Fibroblast of lung (primary cell): ENCODE data around the gene CST9. TPM values are rescaled to one million over a fixed set of nuclear protein-coding genes. Genes with fewer than 3 reads are reported as not detected.
"Not testable (repeated sequence)": the region's sequence is repeated elsewhere in the genome, so short reads cannot be mapped to it uniquely, and the experiment has no call there.

Experiments used
- DNase-seq, 2 donors: peaks; one replicate each; pipeline versions ENCODE4 v3.0.0 to v3.0.0-alpha.2; 2010; ENCODE audit warnings: low read depth in 2 of 2
- H2AFZ ChIP-seq: 2 replicates; pipeline ENCODE4 v1.5.1; 2012; ENCODE audit warnings: low read length, control low read depth, inconsistent platforms
- H3K27ac ChIP-seq: 2 replicates; pipeline ENCODE4 v1.5.1; 2011; ENCODE audit warnings: low read length, control low read depth; ENCODE audit not compliant: insufficient read depth
- H3K27me3 ChIP-seq: 2 replicates; pipeline ENCODE4 v1.5.1; 2011; ENCODE audit warnings: mild to moderate bottlenecking, low read length; ENCODE audit not compliant: control insufficient read depth, insufficient read depth
- H3K36me3 ChIP-seq: 2 replicates; pipeline ENCODE4 v1.5.1; 2011; ENCODE audit warnings: low read length; ENCODE audit not compliant: control insufficient read depth, insufficient read depth
- H3K4me1 ChIP-seq: 2 replicates; pipeline ENCODE4 v1.5.1; 2011; ENCODE audit warnings: low read length; ENCODE audit not compliant: control insufficient read depth, insufficient read depth; ENCODE audit errors: extremely low read depth
- H3K4me2 ChIP-seq: 2 replicates; pipeline ENCODE4 v1.5.1; 2011; ENCODE audit warnings: low read length, control low read depth; ENCODE audit not compliant: insufficient read depth; ENCODE audit errors: extremely low read depth
- H3K4me3 ChIP-seq, 4 experiments: fragments of 200-600 bp in 1 of 4; sonication (generic) in 1 of 4; replicated peaks in 1 of 4; 2 replicates each; pipeline ENCODE4 v1.5.1; 2011 to 2016; ENCODE audit warnings: low read length in 4 of 4, low read depth in 3 of 4, mild to moderate bottlenecking in 3 of 4, control low read depth in 2 of 4, inconsistent platforms in 1 of 4, mixed read lengths in 1 of 4; ENCODE audit not compliant: insufficient read depth in 1 of 4; ENCODE audit errors: control extremely low read depth in 1 of 4
- H3K79me2 ChIP-seq: 2 replicates; pipeline ENCODE4 v1.5.1; 2012; ENCODE audit warnings: mild to moderate bottlenecking, low read length, inconsistent platforms; ENCODE audit not compliant: control insufficient read depth, insufficient read depth
- H3K9ac ChIP-seq: 2 replicates; pipeline ENCODE4 v1.5.1; 2011; ENCODE audit warnings: mild to moderate bottlenecking, low read length, control low read depth; ENCODE audit not compliant: insufficient read depth
- H3K9me3 ChIP-seq: 2 replicates; pipeline ENCODE4 v1.5.1; 2012; ENCODE audit warnings: low read depth, low read length; ENCODE audit not compliant: control insufficient read depth, insufficient read depth
- H4K20me1 ChIP-seq: 2 replicates; pipeline ENCODE4 v1.5.1; 2011; ENCODE audit warnings: low read length; ENCODE audit not compliant: control insufficient read depth, insufficient read depth; ENCODE audit errors: extremely low read depth
- EZH2 ChIP-seq: IDR thresholded peaks from 2 replicates; pipeline ENCODE4 v1.5.1; 2012; ENCODE audit warnings: low read length, control low read depth, mild to moderate bottlenecking; ENCODE audit errors: missing control alignments
- polyA plus RNA-seq, 2 donors: library from polyadenylated mRNA; depleted of rRNA in 1 of 2; stranded (reverse) in 1 of 2; unstranded in 1 of 2; fragments of >200 nt; gene quantifications; 2 replicates each; pipeline ENCODE4 v1.2.1, GENCODE V29; 2011 to 2012; ENCODE audit warnings: missing spikeins in 1 of 2
- total RNA-seq: library from RNA; depleted of rRNA; stranded (reverse); fragments of >200 nt; gene quantifications from 2 replicates; pipeline ENCODE4 v1.2.1, GENCODE V29; 2014
- TF ChIP-seq, protein P1 (sequence below), 2 donors: IDR thresholded peaks in 1 of 2; conservative IDR thresholded peaks in 1 of 2; 1 replicate in 1 of 2; 2 replicates in 1 of 2; pipeline ENCODE4 v1.5.1; 2011 to 2012; ENCODE audit warnings: low read length in 2 of 2, control low read depth in 1 of 2, inconsistent platforms in 1 of 2, low read depth in 1 of 2, mild to moderate bottlenecking in 1 of 2

The CST9 gene
- total and polyA plus RNA-seq, 2 donors (not counting 1 experiment from before 2014, with no cell fraction given): not detected

DNA sequence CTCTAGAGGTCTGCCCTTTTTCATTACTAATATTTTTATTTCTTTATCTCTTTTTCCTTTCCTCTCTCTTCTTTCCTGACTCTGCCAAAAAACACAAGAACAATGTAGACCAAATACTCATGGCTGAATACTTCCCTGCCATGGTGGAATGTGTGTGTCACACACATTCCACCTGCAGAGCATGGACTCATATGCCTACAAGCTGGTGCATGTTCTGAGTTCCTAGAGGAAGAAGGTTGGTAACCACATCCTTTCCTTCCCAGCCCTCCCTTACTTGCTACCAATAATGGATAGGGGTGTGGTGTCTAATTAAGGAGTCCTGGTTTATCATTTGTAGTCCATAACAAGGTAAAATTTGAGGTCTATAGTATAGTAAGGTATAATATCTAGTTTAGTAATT lies 22.2 kb downstream of the CST9 start:
- no peak for TF ChIP-seq EZH2
- TF ChIP-seq, protein P1, sequence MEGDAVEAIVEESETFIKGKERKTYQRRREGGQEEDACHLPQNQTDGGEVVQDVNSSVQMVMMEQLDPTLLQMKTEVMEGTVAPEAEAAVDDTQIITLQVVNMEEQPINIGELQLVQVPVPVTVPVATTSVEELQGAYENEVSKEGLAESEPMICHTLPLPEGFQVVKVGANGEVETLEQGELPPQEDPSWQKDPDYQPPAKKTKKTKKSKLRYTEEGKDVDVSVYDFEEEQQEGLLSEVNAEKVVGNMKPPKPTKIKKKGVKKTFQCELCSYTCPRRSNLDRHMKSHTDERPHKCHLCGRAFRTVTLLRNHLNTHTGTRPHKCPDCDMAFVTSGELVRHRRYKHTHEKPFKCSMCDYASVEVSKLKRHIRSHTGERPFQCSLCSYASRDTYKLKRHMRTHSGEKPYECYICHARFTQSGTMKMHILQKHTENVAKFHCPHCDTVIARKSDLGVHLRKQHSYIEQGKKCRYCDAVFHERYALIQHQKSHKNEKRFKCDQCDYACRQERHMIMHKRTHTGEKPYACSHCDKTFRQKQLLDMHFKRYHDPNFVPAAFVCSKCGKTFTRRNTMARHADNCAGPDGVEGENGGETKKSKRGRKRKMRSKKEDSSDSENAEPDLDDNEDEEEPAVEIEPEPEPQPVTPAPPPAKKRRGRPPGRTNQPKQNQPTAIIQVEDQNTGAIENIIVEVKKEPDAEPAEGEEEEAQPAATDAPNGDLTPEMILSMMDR (conservative IDR thresholded peaks at IDR 0.05 in 1 of 2, IDR thresholded peaks at IDR 0.05 in 1 of 2; ENCODE audit: low read depth in 1 of 2, low read length in 2 of 2): no peak
- H3K27me3 ChIP-seq: no peaks in the 10 kb centered on the region
- no peak overlapping the region for H3K9ac ChIP-seq

DNA sequence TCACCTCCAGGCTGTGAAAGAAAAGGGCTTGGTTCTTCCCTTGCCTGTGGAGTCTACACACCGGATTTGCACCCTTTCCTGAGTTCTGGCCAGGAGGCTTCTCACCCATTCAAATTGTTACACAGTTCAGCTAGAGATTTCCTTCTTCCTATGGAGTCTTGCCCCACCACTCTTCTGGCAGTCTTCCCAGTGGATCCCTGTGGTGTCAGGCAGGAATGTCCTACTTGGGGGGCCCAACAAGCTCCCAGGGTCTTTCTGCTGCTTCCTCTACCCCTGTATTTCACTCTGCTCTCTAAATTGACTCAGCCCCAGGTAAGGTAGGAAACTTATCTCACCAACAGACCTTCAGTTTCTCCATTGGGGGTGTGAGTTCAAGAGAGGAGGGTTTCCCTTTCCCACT lies 23.4 kb downstream of the CST9 start:
- Histone ChIP-seq H3K9me3 (no peaks in the 10 kb centered on the region), H3K4me1 (no peaks in the 10 kb centered on the region), H3K4me3 (no peak overlapping the region), H3K36me3 (no peaks in the 10 kb centered on the region), H4K20me1 (no peaks in the 10 kb centered on the region), H3K27me3 (no peaks in the 10 kb centered on the region), H3K27ac (no peak overlapping the region), H2AFZ (no peak overlapping the region), H3K9ac (no peak overlapping the region), H3K79me2 (no peaks in the 10 kb centered on the region), H3K4me2 (no peak overlapping the region)
- no peak for DNase-seq
- TF ChIP-seq, protein P1 (conservative IDR thresholded peaks at IDR 0.05 in 1 of 2, IDR thresholded peaks at IDR 0.05 in 1 of 2; ENCODE audit: low read depth in 1 of 2, low read length in 2 of 2): no peak
- no peak for TF ChIP-seq EZH2

More for the DNA sequence above, 22.2 kb downstream of the CST9 start:
- Histone ChIP-seq H3K36me3 (no peaks in the 10 kb centered on the region), H3K4me2 (no peak overlapping the region), H3K79me2 (no peaks in the 10 kb centered on the region), H3K9me3 (no peaks in the 10 kb centered on the region), H3K4me1 (no peaks in the 10 kb centered on the region), H2AFZ (no peak overlapping the region), H3K4me3 (no peak overlapping the region), H3K27ac (no peak overlapping the region), H4K20me1 (no peaks in the 10 kb centered on the region)
- DNase-seq: no peak

DNA sequence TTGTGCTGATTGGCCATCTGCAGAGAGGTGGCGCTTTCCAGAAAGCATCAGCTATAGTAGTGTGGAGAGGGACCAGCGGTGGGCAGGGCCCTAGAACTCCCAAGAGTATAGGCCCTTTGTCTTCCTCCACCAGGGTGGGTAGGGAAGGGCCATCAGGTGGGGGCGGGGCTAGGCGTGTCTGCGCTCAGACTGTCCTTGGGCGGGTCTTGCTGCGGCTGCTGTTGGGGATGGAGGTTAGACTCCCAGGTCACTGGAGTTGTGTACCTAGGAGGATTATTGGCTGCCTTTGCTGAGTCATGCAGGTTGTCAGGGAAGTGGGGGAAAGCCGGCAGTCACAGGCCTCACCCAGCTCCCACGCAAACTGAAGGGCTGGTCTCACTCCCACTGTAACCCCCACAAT lies 23.9 kb downstream of the CST9 start:
- not testable (repeated sequence) for H3K79me2 ChIP-seq, H2AFZ ChIP-seq, H3K9ac ChIP-seq, H3K36me3 ChIP-seq, H3K9me3 ChIP-seq, H3K27ac ChIP-seq, DNase-seq, H3K4me3 ChIP-seq, H3K27me3 ChIP-seq, H4K20me1 ChIP-seq, H3K4me1 ChIP-seq, H3K4me2 ChIP-seq
